ENCODE results near the gene CPSF3.
A peak's percentile ranks its signal among the peaks of the same experiment; 100 is the strongest.
"Not testable (repeated sequence)": the region's sequence is repeated elsewhere in the genome, so short reads cannot be mapped to it uniquely, and the experiment has no call there.

Gene CPSF3

DNA sequence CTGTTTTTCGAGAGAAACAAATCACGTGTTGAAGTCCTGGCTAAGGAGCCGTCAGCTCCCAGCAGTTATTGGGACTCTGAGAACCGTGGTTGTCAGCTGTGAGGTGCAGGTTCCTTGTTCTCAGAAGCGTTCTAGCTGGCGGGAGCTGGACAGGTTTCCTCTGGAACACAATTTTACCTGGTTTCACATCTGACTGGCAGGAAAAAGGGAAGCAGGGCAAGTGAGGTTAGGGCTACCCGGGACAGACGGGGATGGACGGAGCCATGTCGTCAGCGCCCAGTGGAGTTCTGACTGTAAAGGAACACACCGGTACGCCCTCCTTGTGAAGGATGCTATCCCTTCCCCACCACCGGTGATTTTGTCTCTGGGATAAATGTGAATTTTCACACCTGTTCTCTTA lies 26.3 kb upstream of the CPSF3 start:
- DNase-seq: no peak

DNA sequence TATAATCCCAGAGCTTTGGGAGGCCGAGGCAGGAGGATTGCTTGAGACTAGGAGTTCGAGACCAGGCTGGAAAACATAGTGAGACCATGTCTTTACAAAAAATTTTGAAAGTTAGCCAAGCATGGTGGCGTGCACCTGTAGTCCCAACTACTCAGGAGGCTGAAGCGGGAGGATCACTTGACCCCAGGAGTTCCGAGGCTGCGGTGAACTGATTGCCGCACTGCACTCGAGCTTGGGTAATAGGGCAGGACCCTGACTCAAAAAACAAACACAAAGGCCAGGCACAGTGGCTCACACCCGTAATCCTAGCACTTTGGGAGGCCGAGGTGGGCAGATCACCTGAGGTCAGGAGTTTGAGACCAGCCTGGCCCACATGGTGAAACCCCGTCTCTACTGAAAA lies 25.2 kb upstream of the CPSF3 start:
- not testable (repeated sequence) for DNase-seq

DNA sequence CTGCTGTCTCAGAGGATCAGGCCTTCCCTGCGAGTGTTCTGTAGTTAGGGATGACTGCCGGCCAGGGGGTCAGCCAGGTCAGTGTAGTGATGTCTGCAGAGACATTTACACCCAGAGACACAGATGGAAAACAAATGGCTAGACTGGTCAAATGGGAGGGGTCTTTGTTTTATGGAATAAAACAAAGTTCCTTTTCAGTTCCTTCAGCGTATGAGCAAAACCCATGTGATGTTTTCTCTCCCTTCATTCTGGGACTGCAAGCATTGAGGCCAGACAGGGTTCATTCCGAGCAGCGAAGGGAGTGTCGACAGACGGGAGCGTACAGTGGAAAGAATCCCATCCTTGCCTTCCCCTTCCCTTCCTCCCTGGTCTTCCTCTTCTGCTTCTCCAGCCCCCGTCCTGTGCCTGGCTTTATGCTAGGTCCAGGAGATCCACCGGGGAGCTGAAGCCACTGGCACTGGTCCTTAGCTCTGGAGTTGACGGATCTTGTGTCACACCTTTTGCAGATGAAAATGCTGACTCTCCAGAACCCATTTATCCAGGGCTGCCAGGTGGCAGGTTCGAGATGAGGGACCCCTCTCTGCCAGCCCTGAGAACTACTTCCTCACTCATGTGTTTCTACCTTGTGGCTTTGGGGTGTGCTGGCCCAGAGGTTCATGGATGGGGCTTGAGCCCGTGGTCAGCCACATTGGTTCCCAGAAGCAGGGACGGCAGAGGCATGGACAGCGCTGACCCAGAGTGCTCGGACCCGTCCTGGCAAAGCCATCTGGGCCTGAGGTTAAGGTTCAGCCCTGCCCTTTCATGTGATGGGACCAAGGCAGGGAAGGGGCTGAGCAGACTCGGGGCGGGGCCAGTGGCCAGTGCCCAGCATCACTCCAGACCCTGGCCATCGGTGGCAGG lies 24.3 kb upstream of the CPSF3 start:
- DNase-seq: no peak

DNA sequence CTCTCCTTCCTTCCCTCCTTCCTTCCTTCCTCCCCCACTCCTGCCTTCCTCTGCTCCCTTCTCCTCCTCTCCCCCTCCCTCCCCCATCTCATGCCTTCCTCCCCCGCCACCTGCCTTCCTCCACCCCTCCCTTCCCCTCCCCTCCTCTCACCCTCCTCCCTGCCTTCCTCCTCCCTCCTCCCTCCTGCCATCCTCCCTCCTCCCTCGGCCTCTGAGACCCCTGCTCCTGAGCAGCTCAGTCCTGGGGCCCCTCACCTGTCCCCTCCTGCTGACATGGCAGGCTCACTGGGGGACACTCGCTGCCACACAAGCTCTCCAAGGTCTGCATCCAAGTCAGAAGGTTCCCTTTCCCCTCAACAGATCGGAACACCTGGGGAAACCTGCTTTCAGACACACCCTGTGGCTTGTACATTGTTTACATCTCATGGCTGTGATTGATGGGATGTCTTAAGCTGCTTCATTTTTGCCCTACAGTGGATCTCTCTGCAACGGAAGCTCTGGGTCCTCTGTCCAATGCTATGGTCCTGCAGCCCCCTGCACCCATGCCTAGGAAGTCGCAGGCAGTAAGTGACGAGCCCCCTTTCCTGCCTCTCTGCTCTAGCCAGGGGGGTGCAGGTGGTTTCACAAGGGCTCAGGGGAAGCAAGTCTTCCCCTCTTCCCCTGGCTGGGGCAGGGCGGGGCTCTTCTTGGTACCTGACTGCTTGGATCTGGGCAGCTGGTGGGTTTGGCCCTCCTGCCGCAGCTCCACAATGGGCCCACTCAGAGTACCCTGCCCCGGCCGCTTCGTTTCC lies 23.0 kb upstream of the CPSF3 start:
- no peak for DNase-seq

DNA sequence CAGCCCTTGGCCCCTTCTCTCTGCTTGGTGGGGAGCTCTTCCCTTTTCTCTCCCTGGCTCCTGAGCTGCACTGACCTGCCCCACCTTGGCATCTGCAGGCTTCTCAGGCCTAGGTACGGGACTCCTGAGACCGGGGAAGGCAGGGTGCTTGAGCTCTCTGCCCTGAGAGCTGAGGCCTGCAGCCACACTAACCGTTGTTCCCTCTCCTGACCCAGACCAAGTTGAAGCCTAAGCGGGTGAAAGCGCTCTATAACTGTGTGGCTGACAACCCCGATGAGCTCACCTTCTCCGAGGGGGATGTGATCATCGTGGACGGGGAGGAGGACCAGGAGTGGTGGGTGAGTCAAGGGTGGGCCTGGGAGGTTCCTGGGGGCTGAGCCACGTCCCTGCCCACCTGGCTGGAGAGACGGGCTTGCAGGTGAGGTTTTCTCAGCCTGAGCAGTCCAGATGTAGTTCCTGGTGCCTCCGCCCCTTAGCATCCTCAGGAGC lies 22.4 kb upstream of the CPSF3 start:
- DNase-seq: no peak

DNA sequence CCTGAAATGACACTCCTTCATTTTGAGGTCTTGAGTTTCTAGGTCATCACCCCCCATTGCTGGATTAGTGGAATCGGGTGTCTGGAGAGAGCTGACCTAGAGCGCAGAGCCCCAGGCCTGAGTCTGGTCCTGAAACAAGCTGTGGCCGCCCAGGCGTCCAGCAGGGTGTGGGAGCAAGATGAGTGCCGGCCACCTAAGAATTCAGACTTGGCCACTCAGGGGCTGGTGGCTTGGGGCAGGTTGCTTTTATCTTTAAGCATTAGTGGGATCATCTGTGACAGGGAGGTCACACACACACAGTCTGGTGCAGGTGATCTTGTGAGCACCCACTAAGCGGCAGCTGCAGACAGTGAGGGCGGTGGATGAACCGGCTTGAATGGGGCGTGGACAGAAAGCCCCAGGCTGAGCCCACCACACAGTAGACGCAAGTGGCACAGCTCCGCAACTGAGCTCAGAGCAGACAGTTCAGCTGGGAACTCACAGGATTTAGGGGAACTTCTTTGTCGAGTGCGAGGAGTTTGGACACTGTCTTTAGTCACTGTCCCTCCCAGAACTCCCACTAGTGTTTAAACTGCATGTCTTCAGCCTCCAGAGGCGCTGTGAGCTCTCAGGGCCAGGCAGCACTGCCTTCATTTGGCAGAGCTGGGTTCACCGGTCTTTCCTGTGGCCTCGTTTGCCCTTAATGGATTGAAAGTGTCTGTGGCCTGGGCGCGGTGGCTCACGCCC lies 21.6 kb upstream of the CPSF3 start:
- DNase-seq: no peak

DNA sequence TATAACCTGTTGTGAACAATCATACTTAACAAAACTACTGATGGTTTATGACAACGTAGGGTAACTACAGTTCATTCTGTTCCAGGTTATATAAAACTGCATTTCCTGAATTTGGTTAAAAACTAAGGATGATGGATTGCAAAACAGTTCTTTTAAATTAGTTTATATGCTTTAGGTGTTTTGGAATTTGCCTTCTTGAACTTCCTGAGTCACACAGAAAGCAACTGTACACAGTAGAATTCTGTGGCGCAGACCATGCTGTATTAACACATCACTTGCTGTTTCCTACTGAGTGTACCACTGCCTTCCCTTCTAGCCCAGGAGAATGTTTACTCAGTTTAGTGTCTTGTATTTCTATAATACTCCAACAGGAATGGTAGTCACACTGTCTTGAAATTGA lies 19.5 kb upstream of the CPSF3 start:
- no peak for DNase-seq

DNA sequence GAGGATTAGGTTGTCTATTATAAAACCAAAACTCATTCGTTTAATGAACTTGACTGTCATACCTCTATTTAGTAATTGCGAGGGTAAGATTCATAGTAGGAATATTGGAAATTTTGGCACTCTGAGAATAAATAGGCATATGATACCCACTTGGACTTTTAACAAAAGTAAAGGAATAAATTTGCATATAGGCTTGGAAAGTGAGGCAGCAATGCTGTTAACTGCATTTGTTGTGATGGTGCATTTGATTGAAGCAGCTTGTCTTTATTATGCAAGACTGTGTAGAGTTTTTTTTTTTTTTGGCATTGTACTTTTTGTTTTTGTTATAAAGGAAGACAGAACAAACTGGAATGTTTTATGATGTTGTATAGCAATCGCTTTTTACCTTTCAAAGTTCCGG lies 19.0 kb upstream of the CPSF3 start:
- no peak for DNase-seq

DNA sequence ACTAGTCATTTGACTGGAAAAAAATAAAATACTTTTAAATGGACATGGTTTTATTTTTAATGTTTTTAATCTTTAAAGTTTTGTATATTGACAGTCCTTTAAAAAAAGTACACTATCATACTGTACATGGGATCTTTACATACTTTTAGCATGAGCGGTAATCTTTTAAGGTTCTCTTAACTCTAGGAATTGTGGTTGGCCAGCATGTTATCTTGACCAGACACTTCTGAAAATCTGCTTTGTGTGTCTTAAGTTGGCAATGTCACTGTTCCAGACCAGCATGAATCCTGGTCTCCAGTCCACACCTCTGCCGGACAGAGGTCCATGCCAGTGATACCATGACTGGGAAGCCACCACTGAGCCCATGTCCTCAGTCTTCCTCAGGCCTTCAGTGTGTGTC lies 17.8 kb upstream of the CPSF3 start:
- no peak for DNase-seq

DNA sequence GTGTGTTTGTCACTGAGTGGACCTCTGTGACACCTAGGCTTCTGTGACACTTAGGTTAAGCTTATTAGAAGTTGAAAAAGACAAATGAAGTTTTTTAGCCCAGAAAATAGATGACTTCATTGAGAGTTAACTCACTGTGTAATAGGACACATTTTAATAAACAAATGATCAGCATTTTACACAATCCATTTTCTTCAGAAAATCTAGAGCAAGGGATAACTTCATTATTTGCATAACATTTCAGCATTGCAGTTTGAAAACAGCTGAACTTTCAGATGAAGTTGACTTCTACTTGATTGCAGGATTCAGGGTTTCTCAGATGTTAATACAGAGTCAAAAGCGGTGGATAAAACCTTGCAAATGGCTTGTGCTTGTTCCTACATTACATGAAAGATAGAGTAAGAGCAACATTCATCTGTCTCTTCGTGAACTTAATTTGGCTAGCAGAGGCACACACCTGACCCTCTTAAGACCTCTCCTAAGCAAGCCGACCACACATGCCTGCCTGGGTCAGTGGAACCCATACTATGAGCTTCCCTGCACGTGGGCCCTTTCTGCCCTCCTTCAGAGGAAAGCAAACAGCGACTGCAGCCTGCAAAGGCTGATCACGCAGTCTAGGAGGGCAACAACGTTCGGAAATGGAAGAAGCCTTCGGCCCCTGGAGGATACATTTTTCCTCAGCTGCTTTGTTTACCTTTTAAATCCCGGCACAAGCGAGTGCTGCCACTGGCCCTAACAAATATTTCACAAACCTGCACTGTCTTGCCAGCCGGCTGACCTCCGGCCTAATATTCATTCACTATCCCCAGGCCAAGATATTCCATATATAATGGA lies 16.7 kb upstream of the CPSF3 start:
- no peak for DNase-seq

DNA sequence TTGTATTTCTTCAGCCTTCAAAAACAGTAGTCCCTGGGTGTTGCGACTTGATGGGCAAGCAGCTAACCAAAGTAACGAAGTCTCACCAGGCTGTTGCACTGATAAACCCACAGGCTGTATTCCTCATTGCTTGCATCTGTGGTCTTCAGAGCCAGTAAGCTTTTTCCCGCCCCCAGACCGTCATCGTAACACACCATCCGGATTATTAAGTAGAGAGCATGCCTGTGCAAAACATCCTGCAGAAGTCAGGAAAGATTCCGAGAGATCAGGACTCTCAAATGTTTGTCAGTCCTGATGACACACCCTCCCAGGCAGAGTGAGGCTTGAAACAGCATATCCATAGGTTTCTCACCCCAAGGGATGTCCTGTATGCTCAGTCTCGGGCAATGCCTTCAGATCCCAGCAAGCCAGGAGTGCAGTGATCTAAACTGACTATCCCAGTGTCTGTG lies 16.1 kb upstream of the CPSF3 start:
- DNase-seq: no peak

DNA sequence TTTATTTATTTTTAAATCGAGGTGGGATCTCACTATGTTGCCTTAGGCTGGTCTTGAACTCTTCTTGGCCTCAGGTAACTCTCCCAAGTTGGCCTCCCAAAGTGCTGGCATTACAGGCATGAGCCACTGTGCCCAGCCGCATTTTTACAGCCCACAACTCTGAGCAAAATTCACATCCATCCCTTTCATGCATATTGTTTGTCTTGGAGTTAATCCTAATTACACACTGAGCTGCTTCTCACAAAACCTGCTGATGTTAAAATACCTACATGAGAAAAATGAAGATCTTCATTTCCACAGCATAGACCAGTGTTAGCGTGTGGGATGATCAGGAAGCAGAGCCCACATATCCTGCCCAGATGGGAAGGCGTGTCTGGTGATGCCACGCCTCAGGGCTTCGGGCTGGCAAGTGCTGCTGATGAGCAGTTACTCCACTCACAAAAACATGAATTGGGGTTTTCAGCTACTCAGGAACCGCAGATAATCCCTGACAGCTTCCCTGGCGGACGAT lies 14.8 kb upstream of the CPSF3 start:
- DNase-seq: peak; percentile 29

DNA sequence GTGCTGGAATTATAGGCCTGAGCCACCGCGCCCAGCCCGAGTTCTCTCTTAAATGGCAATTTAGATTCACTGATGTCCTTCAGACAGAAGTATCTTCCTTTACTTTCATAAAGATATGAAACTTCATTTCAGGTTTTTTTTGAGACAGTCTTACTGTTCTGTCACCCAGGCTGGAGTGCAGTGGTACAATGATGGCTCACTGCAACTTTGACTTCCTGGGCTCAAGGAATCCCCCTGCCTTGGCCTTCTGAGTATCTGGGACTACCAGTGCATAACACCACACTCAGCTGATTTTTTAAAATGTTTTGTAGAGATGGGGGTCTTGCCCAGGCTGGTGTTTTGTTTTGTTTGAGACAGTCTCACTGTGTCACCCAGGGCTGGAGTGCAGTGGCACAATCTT lies 13.3 kb upstream of the CPSF3 start:
- no peak for DNase-seq

DNA sequence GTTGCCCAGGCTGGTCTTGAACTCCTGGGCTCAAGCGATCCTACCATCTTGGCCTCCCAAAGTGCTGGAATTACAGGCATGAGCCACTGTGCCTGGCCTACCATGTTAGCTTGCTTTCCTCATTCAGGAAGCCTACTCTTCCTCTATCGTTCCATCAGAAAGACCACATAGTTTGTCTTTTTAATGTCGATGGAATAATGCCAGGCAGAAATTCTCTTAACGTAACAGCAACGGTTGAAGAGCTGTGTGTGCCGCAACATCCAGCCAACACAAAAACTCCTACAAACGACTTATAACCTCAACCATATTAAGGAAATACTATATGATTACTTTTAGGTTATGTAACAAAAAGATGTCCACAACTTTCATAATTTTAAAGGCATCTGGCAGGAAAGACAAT lies 10.7 kb upstream of the CPSF3 start:
- no peak for DNase-seq

DNA sequence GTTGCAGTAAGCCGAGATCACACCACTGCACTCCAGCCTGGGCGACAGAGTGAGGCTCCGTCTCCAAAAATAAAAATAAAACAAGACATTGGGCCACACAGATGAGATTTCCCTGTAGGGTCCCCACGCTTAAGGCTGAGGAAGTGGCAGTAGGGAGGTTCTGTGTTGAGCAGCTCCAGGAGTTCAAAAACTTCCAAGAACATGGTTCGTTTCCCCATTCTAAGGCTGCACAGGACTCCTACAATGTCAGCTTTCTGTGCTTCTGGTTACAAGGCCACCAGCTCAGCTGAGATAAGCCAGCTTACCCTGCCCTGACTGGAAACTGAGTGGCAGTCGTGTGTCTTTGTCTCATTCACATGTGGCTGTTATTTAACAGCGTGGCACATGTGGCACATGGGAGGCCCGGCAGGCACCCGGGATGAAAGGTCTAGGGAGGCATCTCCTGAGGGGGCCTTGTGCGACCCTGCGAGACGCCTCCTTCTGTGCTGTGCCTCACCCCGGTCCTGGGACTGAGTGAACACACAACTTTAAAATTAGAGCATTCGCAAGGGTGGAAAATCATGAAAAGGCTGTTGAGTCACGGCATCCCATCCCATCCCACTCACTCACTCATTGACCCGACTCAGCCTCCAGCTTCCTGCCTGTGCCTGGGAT lies 7.8 kb upstream of the CPSF3 start:
- peak; percentile 77 for DNase-seq

DNA sequence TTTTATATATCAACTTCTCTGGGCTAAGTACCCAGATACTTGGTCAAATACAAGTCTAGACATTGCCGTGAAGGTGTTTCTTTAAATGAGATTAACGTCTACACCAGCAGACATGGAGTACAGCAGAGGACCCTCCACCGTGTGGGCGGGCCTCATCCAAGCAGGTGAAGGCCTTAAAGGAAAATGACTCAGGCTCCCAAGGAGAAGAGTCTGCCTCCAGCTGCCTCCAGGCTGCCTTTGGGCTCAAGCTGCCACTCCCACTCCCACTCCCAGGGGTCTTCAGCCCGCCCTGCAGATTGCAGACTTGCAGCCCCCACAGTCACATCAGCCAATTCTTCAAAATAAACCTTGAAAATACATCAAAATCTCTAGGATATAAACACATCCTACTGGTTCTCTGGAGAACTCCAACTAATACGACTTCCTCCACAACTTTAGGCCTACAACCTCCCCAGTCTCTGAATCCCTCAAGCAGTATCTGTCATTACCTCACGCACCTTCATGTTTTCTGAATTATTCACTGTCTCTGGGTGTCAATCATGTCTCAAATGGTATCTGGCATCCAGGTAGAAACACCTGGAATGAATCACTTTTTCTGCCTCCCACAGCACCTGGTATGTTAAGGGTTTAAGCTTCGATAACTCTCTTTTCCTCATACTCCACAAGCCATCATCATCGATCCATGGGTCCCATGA lies 7.0 kb upstream of the CPSF3 start:
- no peak for DNase-seq

DNA sequence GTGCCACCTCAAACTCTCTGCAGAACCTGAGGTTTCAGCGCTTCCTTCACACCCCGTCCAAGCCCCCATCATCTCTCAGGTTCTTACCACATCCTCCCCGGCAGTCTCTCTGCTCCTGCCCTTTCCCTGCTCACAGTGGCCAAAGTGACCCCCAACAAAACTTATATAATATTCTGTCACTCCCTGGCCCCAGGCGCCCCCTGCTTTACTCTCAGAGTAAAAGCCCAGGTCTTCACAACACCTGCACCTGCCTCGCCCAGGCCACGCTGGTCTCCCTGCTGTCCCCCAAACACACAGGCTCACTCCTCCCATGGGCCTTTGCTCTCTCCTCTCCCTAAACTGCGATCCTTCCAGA lies 6.5 kb upstream of the CPSF3 start:
- no peak for DNase-seq

DNA sequence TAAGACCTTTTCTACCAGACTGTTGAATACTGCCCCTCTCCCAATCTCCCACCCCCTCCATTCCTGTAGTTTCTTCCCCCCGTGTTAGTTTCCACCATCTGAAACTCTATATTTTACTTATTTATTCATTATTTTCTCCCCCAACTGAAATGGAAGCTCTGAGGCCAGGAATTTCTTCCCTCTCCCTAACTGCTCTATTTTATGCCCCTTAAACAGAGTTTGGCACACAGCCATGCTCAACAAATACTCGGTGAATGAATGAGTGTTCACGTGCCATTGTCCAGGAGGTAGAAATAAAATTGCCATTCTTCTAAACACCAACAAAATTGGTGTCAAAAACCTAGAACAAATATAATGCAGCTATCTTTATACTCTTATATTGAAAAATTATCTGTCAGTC lies 5.7 kb upstream of the CPSF3 start:
- DNase-seq: no peak

DNA sequence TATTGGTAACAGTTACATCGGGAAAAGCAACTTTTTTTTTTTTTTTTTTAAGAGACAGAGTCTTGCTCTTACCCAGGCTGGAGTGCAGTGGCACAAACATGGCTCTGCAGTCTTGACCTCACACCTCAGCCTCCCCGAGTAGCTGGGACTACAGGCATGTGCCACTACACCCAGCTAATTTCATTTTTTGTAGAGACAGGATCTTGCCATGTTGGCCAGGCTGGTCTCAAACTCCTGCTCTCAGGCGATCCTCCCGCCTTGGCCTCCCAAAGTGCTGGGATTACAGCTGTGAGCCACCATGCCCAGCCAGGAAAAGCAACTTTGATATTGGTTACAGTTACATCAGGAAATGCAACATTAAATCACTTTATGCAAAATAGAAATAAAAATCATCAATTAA lies 4.7 kb upstream of the CPSF3 start:
- no peak for DNase-seq

DNA sequence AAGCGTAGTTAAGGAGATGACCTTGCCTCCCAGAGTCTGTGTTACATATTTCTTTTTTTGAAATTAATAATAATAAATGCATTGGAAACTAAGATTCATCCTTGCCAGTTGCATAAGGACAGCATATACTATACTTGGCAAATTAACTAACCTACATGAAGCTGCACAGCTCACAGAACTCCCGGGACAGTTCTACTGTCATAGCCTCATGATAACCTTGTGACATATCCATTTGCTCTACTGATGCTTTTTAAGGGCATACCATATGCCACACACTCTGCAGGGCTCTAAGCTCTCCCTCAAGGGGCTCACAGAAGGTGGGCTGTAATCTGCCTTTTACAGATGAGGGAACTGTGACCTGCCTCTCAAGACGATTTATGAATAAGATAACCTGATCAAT lies 3.9 kb upstream of the CPSF3 start:
- peak; percentile 74 for DNase-seq

DNA sequence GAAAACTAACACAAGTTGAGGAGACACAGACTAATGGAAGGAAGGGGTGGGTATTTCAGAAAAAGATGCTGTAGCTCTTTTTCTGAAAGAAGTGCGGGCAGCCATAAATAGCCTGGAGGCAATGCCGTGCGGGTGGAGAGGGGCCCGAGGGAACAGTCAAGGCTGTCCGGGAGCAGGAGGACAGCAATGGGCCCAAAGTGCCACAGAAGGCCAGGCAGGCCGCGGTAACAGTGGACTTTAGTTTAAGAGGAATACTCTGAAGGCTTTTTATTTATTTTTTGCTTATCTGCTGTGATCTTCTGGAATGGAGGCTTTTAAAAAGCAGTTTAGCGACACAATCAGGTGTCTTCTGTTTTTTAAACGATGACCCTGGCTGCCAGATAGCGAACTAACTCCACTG lies 3.0 kb upstream of the CPSF3 start:
- no peak for DNase-seq

Measured in inflammatory macrophage treated with lipopolysaccharide for 4 hours (primary cell).